ENCODE data around the gene RPL22L1. TPM values are rescaled to one million over a fixed set of nuclear protein-coding genes. Genes with fewer than 3 reads are reported as not detected.
"Not testable (repeated sequence)": the region's sequence is repeated elsewhere in the genome, so short reads cannot be mapped to it uniquely, and the experiment has no call there.

Gene RPL22L1
- total RNA-seq, 4 donors from 2014 or later = 80.5 to 129 (median 86.5) TPM

DNA sequence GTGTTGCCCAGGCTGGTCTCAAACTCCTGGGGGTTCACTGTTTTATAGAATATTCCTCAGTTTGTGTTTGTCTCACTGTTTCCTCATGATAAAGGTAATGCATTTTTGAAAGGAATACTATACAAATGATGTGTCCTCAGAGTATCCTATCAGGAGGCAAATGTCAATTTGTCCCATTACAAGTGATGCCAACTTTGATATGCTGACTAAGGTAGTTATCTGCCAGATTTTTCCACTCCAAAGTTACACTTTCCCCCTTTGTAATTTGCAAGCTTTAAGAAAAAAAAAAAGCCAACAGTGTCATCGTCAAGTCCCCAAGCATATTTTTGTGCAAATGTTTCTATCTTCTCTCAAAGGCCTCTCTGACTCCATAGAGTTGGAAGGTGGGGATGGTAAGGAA lies 29.5 kb upstream of the RPL22L1 start:
- no peak overlapping the region for H3K4me3 ChIP-seq (ENCODE audit: low read depth, poor library complexity, severe bottlenecking)
- no peak for DNase-seq (ENCODE audit: low spot score in 2 of 2)
- intact Hi-C loops (cut with DNase I; ENCODE audit: low total_unique reads) = no loop called here
- no peak for TF ChIP-seq POLR2A (IDR thresholded peaks at IDR 0.05)
- TF ChIP-seq, protein P1, sequence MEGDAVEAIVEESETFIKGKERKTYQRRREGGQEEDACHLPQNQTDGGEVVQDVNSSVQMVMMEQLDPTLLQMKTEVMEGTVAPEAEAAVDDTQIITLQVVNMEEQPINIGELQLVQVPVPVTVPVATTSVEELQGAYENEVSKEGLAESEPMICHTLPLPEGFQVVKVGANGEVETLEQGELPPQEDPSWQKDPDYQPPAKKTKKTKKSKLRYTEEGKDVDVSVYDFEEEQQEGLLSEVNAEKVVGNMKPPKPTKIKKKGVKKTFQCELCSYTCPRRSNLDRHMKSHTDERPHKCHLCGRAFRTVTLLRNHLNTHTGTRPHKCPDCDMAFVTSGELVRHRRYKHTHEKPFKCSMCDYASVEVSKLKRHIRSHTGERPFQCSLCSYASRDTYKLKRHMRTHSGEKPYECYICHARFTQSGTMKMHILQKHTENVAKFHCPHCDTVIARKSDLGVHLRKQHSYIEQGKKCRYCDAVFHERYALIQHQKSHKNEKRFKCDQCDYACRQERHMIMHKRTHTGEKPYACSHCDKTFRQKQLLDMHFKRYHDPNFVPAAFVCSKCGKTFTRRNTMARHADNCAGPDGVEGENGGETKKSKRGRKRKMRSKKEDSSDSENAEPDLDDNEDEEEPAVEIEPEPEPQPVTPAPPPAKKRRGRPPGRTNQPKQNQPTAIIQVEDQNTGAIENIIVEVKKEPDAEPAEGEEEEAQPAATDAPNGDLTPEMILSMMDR (IDR thresholded peaks at IDR 0.05) = no peak
- 91 to 93% methylated on average over 1 of the region's 1 CpG for WGBS, 2 donors

DNA sequence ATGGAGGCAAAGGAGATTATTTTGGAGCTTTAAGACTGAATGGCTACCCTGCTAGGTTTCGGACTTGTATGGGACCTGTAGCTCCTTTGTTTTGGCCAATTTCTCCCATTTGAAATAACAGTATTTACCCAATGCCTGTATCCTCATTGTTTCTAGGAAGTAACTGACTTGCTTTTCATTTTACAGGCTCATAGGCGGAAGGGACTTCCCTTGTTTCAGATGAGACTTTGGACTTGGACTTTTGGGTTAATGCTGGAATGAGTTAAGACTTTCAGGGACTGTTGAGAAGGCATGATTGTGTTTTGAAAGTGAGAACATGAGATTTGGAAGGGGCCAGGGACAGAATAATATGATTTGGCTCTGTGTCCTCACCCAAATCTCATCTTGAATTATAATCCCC lies 28.0 kb upstream of the RPL22L1 start:
- no peak overlapping the region for H3K4me3 ChIP-seq (ENCODE audit: low read depth, poor library complexity, severe bottlenecking)
- intact Hi-C loops (cut with DNase I; ENCODE audit: low total_unique reads) = no loop called here
- 94 to 96% methylated on average over 2 of the region's 2 CpGs for WGBS, 2 donors
- TF ChIP-seq POLR2A (IDR thresholded peaks at IDR 0.05) = no peak
- TF ChIP-seq, protein P1 (IDR thresholded peaks at IDR 0.05) = no peak
- no peak for DNase-seq (ENCODE audit: low spot score in 2 of 2)

DNA sequence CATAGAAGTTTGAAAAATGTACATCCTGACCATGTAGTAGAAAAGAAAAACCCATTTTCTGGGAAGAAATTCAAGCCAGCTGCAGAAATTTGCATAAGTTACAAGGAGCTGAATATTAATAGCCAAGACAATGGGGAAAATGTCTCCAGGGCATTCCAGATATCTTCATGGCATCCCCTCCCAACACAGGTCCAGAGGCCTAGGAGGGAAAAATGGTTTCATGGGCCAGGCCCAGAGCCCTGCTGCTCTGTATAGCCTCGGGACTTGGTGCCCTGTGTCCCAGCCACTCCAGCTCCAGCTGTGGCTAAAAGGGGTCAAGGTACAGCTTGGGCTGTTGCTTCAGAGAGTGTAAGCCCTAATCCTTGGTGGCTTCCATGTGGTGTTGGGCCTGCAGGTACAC lies 27.2 kb upstream of the RPL22L1 start:
- 93 to 94% methylated on average over 1 of the region's 1 CpG for WGBS, 2 donors
- DNase-seq (ENCODE audit: low spot score in 2 of 2); intact Hi-C loops (cut with DNase I; ENCODE audit: low total_unique reads); H3K4me3 ChIP-seq (ENCODE audit: low read depth, poor library complexity, severe bottlenecking): not testable (repeated sequence)

DNA sequence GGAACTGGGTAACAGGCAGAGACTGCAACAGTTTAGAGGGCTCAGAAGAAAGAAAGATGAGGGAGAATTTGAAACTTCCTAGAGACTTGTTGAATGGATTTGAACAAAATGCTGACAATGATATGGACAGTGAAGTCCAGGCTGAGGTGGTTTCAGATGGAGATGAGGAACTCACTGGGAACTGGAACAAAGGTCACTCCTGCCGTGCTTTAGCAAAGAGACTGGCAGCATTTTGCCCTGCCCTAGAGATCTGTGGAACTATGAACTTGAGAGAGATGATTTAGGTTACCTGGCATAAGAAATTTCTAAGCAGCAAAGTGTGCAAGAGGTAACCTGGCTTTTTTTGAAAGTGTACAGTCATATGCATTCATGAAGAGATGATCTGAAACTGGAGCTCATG lies 26.8 kb upstream of the RPL22L1 start:
- H3K4me3 ChIP-seq (ENCODE audit: low read depth, poor library complexity, severe bottlenecking) = no peak overlapping the region
- WGBS, 2 donors = 97 to 100% methylated on average over 1 of the region's 1 CpG
- no peak for DNase-seq (ENCODE audit: low spot score in 2 of 2)
- intact Hi-C loops (cut with DNase I; ENCODE audit: low total_unique reads) = no loop called here
- no peak for TF ChIP-seq POLR2A (IDR thresholded peaks at IDR 0.05)
- TF ChIP-seq, protein P1 (IDR thresholded peaks at IDR 0.05) = no peak

DNA sequence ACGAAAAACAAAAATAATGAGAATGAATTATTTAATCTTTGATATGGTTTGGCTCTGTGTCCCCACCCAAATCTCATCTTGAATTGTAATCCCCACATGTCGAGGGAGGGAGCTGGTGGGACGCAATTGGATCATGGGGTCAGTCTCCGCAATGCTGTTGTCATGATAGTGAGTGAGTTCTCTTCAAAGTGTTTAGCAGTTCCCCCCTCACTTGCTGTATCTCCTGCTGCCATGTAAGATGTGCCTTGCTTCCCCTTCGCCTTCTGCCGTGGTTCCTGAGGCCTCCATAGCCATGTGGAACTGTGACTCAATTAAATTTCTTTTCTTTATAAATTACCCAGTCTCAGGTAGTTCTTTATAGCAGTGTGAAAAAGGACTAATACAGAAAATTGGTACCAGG lies 26.3 kb upstream of the RPL22L1 start:
- H3K4me3 ChIP-seq (ENCODE audit: low read depth, poor library complexity, severe bottlenecking); intact Hi-C loops (cut with DNase I; ENCODE audit: low total_unique reads): not testable (repeated sequence)
- 91 to 94% methylated on average over 6 of the region's 6 CpGs for WGBS, 2 donors

DNA sequence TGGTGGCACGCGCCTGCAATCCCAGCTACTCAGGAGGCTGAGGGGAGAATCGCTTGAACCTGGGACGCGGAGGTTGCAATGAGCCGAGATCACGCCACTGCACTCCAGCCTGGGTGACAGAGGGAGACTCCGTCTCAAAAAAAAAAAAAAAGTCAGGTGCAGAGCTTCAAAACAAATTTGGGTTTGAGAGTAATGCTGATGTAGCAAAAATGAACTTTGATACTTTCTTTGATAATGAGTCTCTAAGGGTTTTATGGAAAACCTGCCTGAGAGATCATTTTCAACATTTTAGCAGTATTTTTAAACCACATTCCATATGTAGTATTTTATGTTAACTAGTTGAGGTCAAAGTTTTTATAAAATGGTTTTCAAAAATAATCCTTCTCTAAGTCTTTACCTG lies 23.9 kb upstream of the RPL22L1 start:
- TF ChIP-seq, protein P1 (IDR thresholded peaks at IDR 0.05) = no peak
- TF ChIP-seq POLR2A (IDR thresholded peaks at IDR 0.05) = no peak
- no peak for DNase-seq (ENCODE audit: low spot score in 2 of 2)
- 95 to 96% methylated on average over 8 of the region's 8 CpGs for WGBS, 2 donors
- intact Hi-C loops (cut with DNase I; ENCODE audit: low total_unique reads) = no loop called here
- H3K4me3 ChIP-seq (ENCODE audit: low read depth, poor library complexity, severe bottlenecking) = no peak overlapping the region

More for the DNA sequence above, 26.3 kb upstream of the RPL22L1 start:
- not testable (repeated sequence) for DNase-seq (ENCODE audit: low spot score in 2 of 2)

DNA sequence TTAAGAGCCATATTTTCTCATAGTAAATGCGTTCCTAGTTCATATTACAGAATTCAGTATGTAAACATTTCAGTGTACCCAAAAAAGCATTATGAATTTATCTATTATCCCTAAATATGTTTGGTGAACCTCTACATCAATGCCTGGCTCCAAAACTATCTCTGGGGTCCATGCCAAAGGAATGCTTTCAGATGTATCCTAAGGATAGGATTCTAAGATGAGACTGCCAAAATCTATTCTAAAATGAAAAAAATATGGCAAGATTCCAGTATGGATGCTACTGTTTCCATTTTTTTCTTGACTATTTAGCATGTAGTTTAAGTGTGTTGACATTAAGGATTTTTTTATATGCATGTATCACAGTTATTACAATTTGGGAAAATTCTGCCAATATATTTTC lies 19.6 kb upstream of the RPL22L1 start:
- DNase-seq (ENCODE audit: low spot score in 2 of 2) = no peak
- 42 to 43% methylated on average over 1 of the region's 1 CpG for WGBS, 2 donors
- no peak overlapping the region for H3K4me3 ChIP-seq (ENCODE audit: low read depth, poor library complexity, severe bottlenecking)
- TF ChIP-seq POLR2A (IDR thresholded peaks at IDR 0.05) = no peak
- TF ChIP-seq, protein P1 (IDR thresholded peaks at IDR 0.05) = no peak
- intact Hi-C loops (cut with DNase I; ENCODE audit: low total_unique reads) = no loop called here
